ENCODE results near the gene ELAVL1. TPM values are rescaled to one million over a fixed set of nuclear protein-coding genes. Genes with fewer than 3 reads are reported as not detected.

Gene ELAVL1
- total and polyA plus RNA-seq, 2 donors (not counting 1 experiment from before 2014, with no cell fraction given) = 21.8 to 63.5 TPM

- H3K9ac ChIP-seq (ENCODE audit: low read length) = no peak overlapping the region
- H3K4me3 ChIP-seq (ENCODE audit: control extremely low read depth in 1 of 5, extremely low read depth in 1 of 5, insufficient read depth in 1 of 5, low read depth in 2 of 5, low read length in 4 of 5) = no peak overlapping the region
- Mint-ChIP-seq H3K4me1 (peaks cover 38% of the 10 kb centered on the region), H3K27ac (no peak overlapping the region), H3K4me3 (peak overlapping the region; percentile 29), H3K27me3 (peaks cover 8% of the 10 kb centered on the region), H3K9me3 (ENCODE audit: insufficient read depth) (no peaks in the 10 kb centered on the region)
- no peak overlapping the region for H2AFZ ChIP-seq (ENCODE audit: insufficient read depth, low read depth, low read length, poor library complexity, severe bottlenecking)
- H3K4me2 ChIP-seq (replicated peaks; ENCODE audit: low read depth, low read length, poor library complexity, severe bottlenecking) = no peak overlapping the region
- H4K20me1 ChIP-seq (ENCODE audit: control insufficient read depth, insufficient read depth, low read length, poor library complexity, severe bottlenecking) = peaks cover 48% of the 10 kb centered on the region
- intact Hi-C loops (cut with micrococcal nuclease) = no loop called here
- H3K4me1 ChIP-seq (ENCODE audit: control insufficient read depth in 2 of 2, insufficient read depth in 2 of 2, low read length in 2 of 2) = peaks cover 35 to 41% of the 10 kb centered on the region in 2 donors
- H3K9me3 ChIP-seq (ENCODE audit: control extremely low read depth in 1 of 3, control insufficient read depth in 2 of 3, insufficient read depth in 1 of 3, low read length in 2 of 3) = peaks cover 0 to 11% (median 0%) of the 10 kb centered on the region in 3 donors
- 92% methylated on average over 18 of the region's 31 CpGs for WGBS (ENCODE audit: insufficient coverage)
- DNase-seq (no peak), ATAC-seq (ENCODE audit: low read depth) (no peak)
- POLR2A ChIA-PET = interaction anchor here (1.8 kb wide), 1 partner anchor 20 kb away, joined by 4 read pairs; the partner anchor contains the start of gene TIMM44
- CTCF ChIA-PET = interaction anchor here (1.0 to 1.5 kb wide), 5 partner anchors 18 to 355 kb away, joined by 3 to 5 read pairs (median 5); no protein-coding TSS in a partner anchor
- peaks cover 0 to 12% (median 8%) of the 10 kb centered on the region in 4 experiments for H3K27me3 ChIP-seq (replicated peaks in 1 of 4; ENCODE audit: control extremely low read depth in 1 of 4, control insufficient read depth in 3 of 4, insufficient read depth in 4 of 4, low read length in 3 of 4)
- peaks cover 0 to 13% of the 10 kb centered on the region in 2 experiments for H3K36me3 ChIP-seq (replicated peaks in 1 of 2; ENCODE audit: control extremely low read depth in 1 of 2, control insufficient read depth in 1 of 2, extremely low read depth in 1 of 2, insufficient read depth in 2 of 2, low read length in 1 of 2)
- TF ChIP-seq EZH2 (IDR thresholded peaks at IDR 0.05; ENCODE audit: borderline replicate concordance, insufficient read depth, low read depth, low read length, poor library complexity, severe bottlenecking) = no peak
- TF ChIP-seq, protein P1, sequence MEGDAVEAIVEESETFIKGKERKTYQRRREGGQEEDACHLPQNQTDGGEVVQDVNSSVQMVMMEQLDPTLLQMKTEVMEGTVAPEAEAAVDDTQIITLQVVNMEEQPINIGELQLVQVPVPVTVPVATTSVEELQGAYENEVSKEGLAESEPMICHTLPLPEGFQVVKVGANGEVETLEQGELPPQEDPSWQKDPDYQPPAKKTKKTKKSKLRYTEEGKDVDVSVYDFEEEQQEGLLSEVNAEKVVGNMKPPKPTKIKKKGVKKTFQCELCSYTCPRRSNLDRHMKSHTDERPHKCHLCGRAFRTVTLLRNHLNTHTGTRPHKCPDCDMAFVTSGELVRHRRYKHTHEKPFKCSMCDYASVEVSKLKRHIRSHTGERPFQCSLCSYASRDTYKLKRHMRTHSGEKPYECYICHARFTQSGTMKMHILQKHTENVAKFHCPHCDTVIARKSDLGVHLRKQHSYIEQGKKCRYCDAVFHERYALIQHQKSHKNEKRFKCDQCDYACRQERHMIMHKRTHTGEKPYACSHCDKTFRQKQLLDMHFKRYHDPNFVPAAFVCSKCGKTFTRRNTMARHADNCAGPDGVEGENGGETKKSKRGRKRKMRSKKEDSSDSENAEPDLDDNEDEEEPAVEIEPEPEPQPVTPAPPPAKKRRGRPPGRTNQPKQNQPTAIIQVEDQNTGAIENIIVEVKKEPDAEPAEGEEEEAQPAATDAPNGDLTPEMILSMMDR (IDR thresholded peaks at IDR 0.05) = no peak
- no peak overlapping the region for H3K27ac ChIP-seq (ENCODE audit: low read length in 2 of 2)
- peaks cover 5% of the 10 kb centered on the region for H3K79me2 ChIP-seq (ENCODE audit: control insufficient read depth, insufficient read depth, low read length)
Observed at GRCh38 chr19:7923295-7924191, 81.9 kb downstream of the ELAVL1 start.

DNA sequence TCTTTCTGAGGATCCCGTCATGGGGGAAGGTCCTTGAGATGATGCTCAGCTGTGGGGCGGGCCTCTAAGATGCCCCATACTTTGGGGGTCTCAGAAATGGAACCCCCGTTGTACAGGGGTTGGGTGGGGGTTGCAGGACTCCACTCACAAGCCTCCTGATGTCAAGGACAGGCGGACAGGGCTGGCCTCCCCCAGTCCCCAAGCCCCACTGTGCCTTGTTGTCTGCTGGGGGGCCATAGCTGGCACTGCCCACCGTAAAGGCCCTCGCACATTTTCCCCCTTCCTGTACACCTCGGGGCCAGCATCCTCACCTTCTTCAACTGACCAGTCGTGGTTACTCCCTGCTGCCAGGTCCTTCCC lies 82.6 kb downstream of the ELAVL1 start:
- DNase-seq (no peak), ATAC-seq (ENCODE audit: low read depth) (no peak)
- H3K27ac Mint-ChIP-seq = no peak overlapping the region
- H3K27me3 Mint-ChIP-seq = peaks cover 14% of the 10 kb centered on the region
- Histone ChIP-seq H3K27ac (ENCODE audit: low read length in 2 of 2) (no peak overlapping the region), H3K4me1 (ENCODE audit: control insufficient read depth in 2 of 2, insufficient read depth in 2 of 2, low read length in 2 of 2) (peaks cover 42 to 49% of the 10 kb centered on the region in 2 donors), H3K79me2 (ENCODE audit: control insufficient read depth, insufficient read depth, low read length) (peaks cover 8% of the 10 kb centered on the region), H3K27me3 (replicated peaks in 1 of 4; ENCODE audit: control extremely low read depth in 1 of 4, control insufficient read depth in 3 of 4, insufficient read depth in 4 of 4, low read length in 3 of 4) (peaks cover 0 to 19% (median 13%) of the 10 kb centered on the region in 4 experiments), H4K20me1 (ENCODE audit: control insufficient read depth, insufficient read depth, low read length, poor library complexity, severe bottlenecking) (peaks cover 49% of the 10 kb centered on the region), H3K9me3 (ENCODE audit: control extremely low read depth in 1 of 3, control insufficient read depth in 2 of 3, insufficient read depth in 1 of 3, low read length in 2 of 3) (peaks cover 0 to 16% (median 0%) of the 10 kb centered on the region in 3 donors), H3K36me3 (replicated peaks in 1 of 2; ENCODE audit: control extremely low read depth in 1 of 2, control insufficient read depth in 1 of 2, extremely low read depth in 1 of 2, insufficient read depth in 2 of 2, low read length in 1 of 2) (peaks cover 0 to 13% of the 10 kb centered on the region in 2 experiments), H3K4me2 (replicated peaks; ENCODE audit: low read depth, low read length, poor library complexity, severe bottlenecking) (no peak overlapping the region), H3K4me3 (ENCODE audit: control extremely low read depth in 1 of 5, extremely low read depth in 1 of 5, insufficient read depth in 1 of 5, low read depth in 2 of 5, low read length in 4 of 5) (no peak overlapping the region), H3K9ac (ENCODE audit: low read length) (no peak overlapping the region), H2AFZ (ENCODE audit: insufficient read depth, low read depth, low read length, poor library complexity, severe bottlenecking) (no peak overlapping the region)
- ChIA-PET CTCF (interaction anchor here (3.8 kb wide), 1 partner anchor 21 kb away, joined by 28 read pairs; the partner anchor contains the start of gene TIMM44), POLR2A (interaction anchor here (1.8 kb wide), 1 partner anchor 20 kb away, joined by 4 read pairs; the partner anchor contains the start of gene TIMM44)
- intact Hi-C loops (cut with micrococcal nuclease) = no loop called here
- TF ChIP-seq, protein P1 (IDR thresholded peaks at IDR 0.05) = no peak
- no peak for TF ChIP-seq EZH2 (IDR thresholded peaks at IDR 0.05; ENCODE audit: borderline replicate concordance, insufficient read depth, low read depth, low read length, poor library complexity, severe bottlenecking)
- peaks cover 43% of the 10 kb centered on the region for H3K4me1 Mint-ChIP-seq
- WGBS (ENCODE audit: insufficient coverage) = 91% methylated on average over 4 of the region's 8 CpGs
- H3K4me3 Mint-ChIP-seq = peak overlapping the region; percentile 26
- no peaks in the 10 kb centered on the region for H3K9me3 Mint-ChIP-seq (ENCODE audit: insufficient read depth)

All from B cell (primary cell).